Stimulated activated CD4-positive, alpha-beta T cell treated with anti-CD3 and anti-CD28 coated beads, TNF-alpha, amount 100 ng/mL, for 24 hours (primary cell): ENCODE data around the gene ANO1.
"Not testable (repeated sequence)": the region's sequence is repeated elsewhere in the genome, so short reads cannot be mapped to it uniquely, and the experiment has no call there.

ENCODE experiments used
- DNase-seq, 3 experiments: peaks; one replicate each; pipeline ENCODE4 v3.0.0-alpha.2; 2020; ENCODE audit warnings: low read depth in 3 of 3

ANO1 gene

GRCh38 chr11:70189622-70190021, 111.5 kb downstream of the ANO1 start:
- DNase-seq = no peak

- peak in 1 of 3 experiments; percentile 64 for DNase-seq
Measured at GRCh38 chr11:70191495-70192140, 113.5 kb downstream of the ANO1 start.

- DNase-seq = no peak
Measured at GRCh38 chr11:70192666-70193410, 114.7 kb downstream of the ANO1 start.

- DNase-seq = no peak
Measured at GRCh38 chr11:70193411-70194292, 115.5 kb downstream of the ANO1 start.

- no peak for DNase-seq
Measured at GRCh38 chr11:70194792-70195791, 117.0 kb downstream of the ANO1 start.

- no peak for DNase-seq
Measured at GRCh38 chr11:70200212-70200844, 122.2 kb downstream of the ANO1 start.

GRCh38 chr11:70201047-70201446, 122.9 kb downstream of the ANO1 start:
- not testable (repeated sequence) for DNase-seq

- DNase-seq = no peak
Measured at GRCh38 chr11:70201882-70202861, 124.1 kb downstream of the ANO1 start.

- DNase-seq = peak; percentile 82 to 88 (median 83)
Measured at GRCh38 chr11:70202920-70203750, 125.0 kb downstream of the ANO1 start, which contains the start of gene FADD. Gene FADD (plus strand): TSS chr11:70203296. CDS start chr11:70203460, 164 bp downstream.

- DNase-seq = peak; percentile 84 to 94 (median 89)
Measured at GRCh38 chr11:70203751-70204465, 125.8 kb downstream of the ANO1 start.

GRCh38 chr11:70204466-70204799, 126.3 kb downstream of the ANO1 start:
- DNase-seq = no peak

GRCh38 chr11:70205049-70205725, 127.1 kb downstream of the ANO1 start:
- no peak for DNase-seq

- DNase-seq = no peak
Measured at GRCh38 chr11:70205766-70206165, 127.6 kb downstream of the ANO1 start.

GRCh38 chr11:70206226-70206981, 128.3 kb downstream of the ANO1 start:
- DNase-seq = no peak

GRCh38 chr11:70206982-70207376, 128.9 kb downstream of the ANO1 start:
- no peak for DNase-seq

- DNase-seq = no peak
Measured at GRCh38 chr11:70207531-70208131, 129.5 kb downstream of the ANO1 start.
